Liver (tissue), 3 donors: Measurements from ENCODE around the gene TUBB4B.

ENCODE experiments used
- EGR1 ChIP-seq, 2 donors: IDR thresholded peaks; 2 replicates each; pipeline ENCODE4 v1.6.1; 2016 to 2018; ENCODE audit warnings: antibody characterized with exemption in 2 of 2, low read depth in 2 of 2
- FOXA1 ChIP-seq: IDR thresholded peaks from 2 replicates; pipeline ENCODE4 v1.6.1; 2016; ENCODE audit warnings: antibody characterized with exemption
- GABPA ChIP-seq, 2 donors: IDR thresholded peaks in 1 of 2; conservative IDR thresholded peaks in 1 of 2; 2 replicates each; pipeline ENCODE4 v1.6.1; 2016; ENCODE audit warnings: antibody characterized with exemption in 2 of 2, mild to moderate bottlenecking in 1 of 2, moderate library complexity in 1 of 2
- RAD21 ChIP-seq, 2 donors: IDR thresholded peaks; 2 replicates each; pipeline ENCODE4 v1.6.1; 2016; ENCODE audit warnings: antibody characterized with exemption in 2 of 2, mild to moderate bottlenecking in 2 of 2
- RXRA ChIP-seq, 2 donors: IDR thresholded peaks; 2 replicates each; pipeline ENCODE4 v1.6.1; 2017 to 2018; ENCODE audit warnings: antibody characterized with exemption in 2 of 2, mild to moderate bottlenecking in 1 of 2
- TAF1 ChIP-seq: conservative IDR thresholded peaks from 2 replicates; pipeline ENCODE4 v1.6.1; 2016; ENCODE audit warnings: antibody characterized with exemption, mild to moderate bottlenecking
- TF ChIP-seq, protein P1 (sequence below): fragments of 150-350 bp; IDR thresholded peaks from 2 replicates; pipeline ENCODE4 v1.5.1; 2017; ENCODE audit warnings: improper control_type of control experiment, low read depth, low read length; ENCODE audit not compliant: missing input control
- TF ChIP-seq, protein P2 (sequence below): IDR thresholded peaks from 2 replicates; pipeline ENCODE4 v1.6.1; 2016; ENCODE audit warnings: antibody characterized with exemption
- donor health status: healthy.
- donor health status: healthy.

DNA sequence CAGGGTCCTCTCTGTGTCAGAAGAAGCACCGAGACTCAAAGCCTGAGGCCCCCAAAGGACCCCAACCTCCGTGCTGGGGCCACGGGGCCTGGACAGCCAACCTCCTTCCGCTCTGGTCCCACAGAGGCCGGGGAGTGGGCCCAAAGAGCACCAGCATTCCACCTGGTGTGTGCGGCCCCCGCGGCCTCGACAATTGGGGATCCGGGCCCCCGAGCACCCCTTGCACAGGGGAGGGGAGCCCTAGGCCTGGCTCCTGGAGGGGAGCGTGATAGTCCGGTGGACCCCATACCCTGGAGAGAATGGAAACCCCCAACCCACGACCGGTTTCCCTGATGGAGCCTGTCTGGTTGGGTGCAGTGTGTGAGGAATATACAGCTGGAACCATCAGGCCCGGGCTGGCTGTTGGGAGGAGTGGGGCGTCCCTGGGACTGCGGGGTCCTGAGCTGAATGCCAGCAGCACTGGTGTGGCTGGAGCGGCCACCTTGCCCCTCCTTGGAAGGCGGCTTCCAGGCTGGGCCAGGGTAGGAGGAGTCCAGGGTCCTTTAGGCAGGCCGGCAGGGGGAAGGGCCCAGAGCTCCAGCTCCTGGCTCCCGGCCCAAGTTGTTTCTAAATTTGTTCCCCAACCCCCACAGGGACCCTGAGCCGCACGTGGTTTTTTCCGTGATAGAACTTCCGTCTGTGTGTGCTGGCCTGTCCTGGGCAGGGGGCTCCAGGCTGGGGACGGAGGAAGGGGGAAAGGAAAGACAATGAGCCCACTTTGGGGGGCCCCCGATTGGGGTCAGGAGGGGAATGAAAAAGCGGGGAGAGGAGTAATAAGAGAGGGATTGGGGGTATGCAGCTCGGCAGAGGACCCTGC is 35.6 kb downstream of the TUBB4B start:
- TF ChIP-seq, protein P1, sequence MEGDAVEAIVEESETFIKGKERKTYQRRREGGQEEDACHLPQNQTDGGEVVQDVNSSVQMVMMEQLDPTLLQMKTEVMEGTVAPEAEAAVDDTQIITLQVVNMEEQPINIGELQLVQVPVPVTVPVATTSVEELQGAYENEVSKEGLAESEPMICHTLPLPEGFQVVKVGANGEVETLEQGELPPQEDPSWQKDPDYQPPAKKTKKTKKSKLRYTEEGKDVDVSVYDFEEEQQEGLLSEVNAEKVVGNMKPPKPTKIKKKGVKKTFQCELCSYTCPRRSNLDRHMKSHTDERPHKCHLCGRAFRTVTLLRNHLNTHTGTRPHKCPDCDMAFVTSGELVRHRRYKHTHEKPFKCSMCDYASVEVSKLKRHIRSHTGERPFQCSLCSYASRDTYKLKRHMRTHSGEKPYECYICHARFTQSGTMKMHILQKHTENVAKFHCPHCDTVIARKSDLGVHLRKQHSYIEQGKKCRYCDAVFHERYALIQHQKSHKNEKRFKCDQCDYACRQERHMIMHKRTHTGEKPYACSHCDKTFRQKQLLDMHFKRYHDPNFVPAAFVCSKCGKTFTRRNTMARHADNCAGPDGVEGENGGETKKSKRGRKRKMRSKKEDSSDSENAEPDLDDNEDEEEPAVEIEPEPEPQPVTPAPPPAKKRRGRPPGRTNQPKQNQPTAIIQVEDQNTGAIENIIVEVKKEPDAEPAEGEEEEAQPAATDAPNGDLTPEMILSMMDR: no peak
- TF ChIP-seq TAF1 (no peak), RXRA (IDR thresholded peaks at IDR 0.05) (no peak), GABPA (IDR thresholded peaks at IDR 0.05 in 1 of 2, conservative IDR thresholded peaks at IDR 0.05 in 1 of 2) (no peak), RAD21 (IDR thresholded peaks at IDR 0.05) (no peak), FOXA1 (no peak), EGR1 (IDR thresholded peaks at IDR 0.05; ENCODE audit: low read depth in 2 of 2) (no peak)
- TF ChIP-seq, protein P2, sequence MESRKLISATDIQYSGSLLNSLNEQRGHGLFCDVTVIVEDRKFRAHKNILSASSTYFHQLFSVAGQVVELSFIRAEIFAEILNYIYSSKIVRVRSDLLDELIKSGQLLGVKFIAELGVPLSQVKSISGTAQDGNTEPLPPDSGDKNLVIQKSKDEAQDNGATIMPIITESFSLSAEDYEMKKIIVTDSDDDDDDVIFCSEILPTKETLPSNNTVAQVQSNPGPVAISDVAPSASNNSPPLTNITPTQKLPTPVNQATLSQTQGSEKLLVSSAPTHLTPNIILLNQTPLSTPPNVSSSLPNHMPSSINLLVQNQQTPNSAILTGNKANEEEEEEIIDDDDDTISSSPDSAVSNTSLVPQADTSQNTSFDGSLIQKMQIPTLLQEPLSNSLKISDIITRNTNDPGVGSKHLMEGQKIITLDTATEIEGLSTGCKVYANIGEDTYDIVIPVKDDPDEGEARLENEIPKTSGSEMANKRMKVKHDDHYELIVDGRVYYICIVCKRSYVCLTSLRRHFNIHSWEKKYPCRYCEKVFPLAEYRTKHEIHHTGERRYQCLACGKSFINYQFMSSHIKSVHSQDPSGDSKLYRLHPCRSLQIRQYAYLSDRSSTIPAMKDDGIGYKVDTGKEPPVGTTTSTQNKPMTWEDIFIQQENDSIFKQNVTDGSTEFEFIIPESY: no peak
